GM18907 (cell line): ENCODE data around the gene MGMT.

Source experiments
- ATAC-seq: cut with Tn5 transposase; IDR thresholded peaks from one replicate; pipeline ENCODE4 v1.9.1; 2021; ENCODE audit warnings: mild to moderate bottlenecking, moderate library complexity; ENCODE audit not compliant: unreplicated experiment

MGMT gene

DNA sequence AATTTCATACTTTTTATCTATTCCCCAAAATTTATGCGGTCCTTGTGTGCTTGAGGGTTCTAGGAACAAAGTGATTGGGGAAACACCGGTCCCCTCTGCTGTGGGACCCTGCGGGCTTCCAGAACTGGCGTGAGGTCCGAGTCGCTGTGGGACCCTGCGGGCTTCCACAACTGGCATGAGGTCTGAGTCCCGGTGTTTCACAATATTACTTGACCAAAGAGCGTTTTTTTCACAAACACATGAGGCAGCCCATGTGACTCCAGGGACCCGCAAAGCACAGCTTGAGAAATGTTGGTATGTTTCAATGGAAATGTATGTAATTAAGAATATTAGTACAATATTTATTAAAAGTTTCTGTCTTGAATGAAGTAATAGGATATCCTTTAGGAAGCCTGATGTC is 212.2 kb downstream of the MGMT start:
- ATAC-seq = no peak

- ATAC-seq = no peak
Measured at GRCh38 chr10:129680661-129681344, 213.8 kb downstream of the MGMT start.

DNA sequence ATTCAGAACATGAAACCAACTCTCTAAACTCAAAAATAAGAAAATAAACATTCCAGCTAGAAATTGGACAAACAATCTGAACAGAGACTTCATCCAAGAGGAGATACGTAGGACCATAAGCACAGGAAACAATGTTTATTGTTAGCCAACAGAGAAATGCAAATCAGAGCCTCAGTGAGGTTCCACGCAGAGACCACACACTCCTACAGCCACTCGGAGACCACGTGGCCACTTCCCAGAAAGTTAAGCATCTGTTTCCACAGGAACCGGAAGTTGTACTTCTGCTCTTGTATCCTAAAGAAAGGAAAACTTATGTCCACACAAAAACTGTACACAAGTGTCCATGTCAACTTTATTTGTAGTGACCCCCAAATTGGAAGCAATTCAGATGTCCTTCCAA is 214.8 kb downstream of the MGMT start:
- ATAC-seq = no peak

DNA sequence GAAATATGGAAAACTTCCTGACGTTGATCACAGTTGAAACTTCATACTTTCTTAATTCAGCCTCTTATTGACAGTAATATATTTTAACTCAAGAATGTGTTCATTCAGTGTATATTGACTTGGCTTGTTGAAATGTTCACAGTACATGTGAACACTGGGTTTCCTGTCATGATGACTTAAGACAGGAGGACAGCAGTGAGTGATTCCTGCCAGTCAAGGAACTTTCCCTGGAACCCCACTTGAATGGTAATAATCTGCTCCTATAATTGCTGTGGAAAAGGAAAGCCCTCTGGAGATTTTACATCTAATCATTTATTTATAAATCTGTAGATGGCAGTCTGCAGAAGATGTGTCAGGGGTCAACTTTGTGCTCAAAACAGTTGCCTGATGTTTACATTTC is 216.5 kb downstream of the MGMT start:
- ATAC-seq = no peak

- no peak for ATAC-seq
Measured at GRCh38 chr10:129683920-129684319, 216.9 kb downstream of the MGMT start.

- ATAC-seq = no peak
Measured at GRCh38 chr10:129685271-129685670, 218.2 kb downstream of the MGMT start.

DNA sequence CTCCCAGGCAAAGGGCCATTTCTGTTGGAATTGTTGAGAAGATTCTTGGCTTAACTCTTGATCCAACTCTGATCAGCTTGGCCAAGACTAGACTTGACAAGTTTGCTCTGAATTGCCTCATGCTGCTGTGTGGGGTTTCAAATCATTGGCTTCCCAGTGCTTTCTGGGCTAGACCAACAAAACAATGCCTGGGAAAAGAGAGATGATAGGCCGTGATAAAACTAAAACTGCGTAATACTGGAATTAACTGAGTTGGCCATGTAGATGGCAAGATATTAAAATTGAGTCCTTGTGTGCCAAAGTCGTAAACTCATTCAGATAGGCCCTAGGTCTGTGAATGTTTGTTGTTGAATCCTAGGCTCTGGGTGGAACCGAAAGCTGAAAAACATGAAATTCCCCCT is 222.6 kb downstream of the MGMT start:
- ATAC-seq = no peak

DNA sequence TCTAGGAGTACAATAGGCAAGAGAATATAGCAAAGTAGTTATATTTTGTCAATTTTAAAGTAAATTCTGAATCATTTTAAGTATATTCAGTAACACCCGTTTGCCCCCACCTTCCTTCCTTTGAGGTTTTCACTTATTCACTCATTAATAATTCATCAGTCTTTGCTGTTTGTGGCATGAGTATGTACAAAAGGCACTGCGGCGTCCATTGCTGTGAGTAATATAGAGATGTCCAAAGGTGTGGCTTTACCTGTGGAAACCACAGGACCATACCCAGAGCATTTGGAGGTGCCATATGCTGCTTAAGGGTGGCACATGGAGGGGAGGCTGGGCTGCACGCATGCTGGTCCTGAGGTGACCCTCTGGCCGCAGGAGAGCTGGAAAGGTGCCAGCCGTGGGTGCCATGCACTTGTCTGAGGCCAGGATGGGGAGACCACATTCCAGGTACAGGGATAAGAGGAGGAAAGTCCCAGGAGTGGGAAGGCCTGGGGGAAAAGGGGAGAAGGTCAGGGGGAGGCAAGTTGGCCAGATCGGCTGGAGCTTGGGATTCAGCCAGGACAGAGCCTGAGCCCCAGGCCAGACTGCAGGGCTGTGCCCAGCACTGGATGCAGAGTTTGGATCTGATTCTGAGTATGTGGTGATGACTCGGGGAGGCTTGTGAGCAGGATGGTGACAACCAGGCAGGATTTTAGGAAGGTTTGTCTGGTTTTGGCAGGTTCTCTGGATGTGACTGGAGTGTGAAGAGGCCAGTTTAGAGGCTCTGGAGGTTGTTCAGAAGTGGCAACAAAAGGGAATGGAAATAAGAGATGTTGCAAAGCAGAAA is 223.4 kb downstream of the MGMT start:
- ATAC-seq = no peak

GRCh38 chr10:129692695-129693094 is 225.7 kb downstream of the MGMT start:
- no peak for ATAC-seq

- no peak for ATAC-seq
Measured at GRCh38 chr10:129693382-129693781, 226.3 kb downstream of the MGMT start.

DNA sequence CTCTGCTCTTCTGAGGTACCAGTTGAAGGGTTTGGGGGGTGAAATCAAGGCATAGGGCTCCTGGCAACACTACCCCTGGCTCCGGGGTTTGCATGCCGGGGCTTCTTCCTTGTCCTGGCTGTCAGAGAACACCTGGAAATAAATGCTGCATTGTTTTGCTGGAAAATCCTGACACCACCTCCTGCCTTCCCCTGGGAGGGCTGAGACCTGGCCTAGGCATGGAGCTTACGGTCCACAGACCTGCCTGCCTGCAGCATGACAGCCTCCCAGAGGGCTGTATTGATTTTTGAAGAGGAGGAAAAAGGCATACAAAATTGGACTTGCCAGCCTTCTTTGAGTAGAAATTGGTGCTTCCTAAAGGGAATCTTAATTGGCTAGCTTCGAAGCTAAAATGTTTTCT is 227.1 kb downstream of the MGMT start:
- ATAC-seq = no peak

DNA sequence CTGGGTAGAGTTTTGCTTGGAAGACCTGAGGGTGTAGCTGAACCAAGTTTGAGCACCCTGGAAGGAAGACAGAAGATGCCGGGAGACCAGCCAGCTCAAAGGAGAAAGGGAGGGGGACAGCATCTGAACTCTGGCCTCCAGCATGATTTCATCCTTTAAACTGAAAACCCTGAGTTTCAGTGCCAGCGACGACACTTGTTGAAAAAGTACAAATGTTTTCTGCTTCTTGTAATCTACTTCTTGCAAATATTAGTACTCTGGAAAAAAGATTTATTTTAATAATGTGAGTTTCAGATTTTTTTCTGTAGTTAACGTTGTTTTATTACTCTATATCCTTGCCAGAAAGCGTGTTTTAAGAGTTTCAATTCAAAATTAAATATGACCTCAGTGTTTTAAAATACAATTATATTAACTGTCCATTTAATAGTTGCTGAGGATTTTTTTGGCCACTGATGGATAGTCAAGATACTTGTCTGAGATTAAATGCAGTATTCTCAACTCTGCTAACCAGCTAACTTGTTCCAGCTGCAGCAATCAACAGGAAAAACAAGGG is 227.7 kb downstream of the MGMT start:
- ATAC-seq = no peak

DNA sequence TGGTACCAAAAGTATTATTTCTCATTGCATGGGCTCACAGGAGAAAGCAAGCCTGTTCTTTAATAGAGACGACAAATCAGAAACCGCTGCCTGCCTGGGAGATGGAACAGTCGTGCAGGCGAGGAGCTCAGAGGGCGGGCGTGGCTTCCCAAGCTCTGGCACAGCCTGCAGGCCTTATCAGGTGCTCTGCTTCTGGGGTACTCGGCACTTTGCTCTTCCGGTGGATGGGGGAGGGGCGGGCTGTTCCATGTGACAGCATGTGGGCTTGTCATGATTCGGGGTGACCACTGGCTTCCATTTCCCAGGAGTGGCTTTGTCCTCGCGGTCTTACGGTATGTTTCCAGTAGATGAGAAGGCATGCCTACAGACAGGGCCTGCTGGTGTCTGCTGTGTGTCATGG is 228.6 kb downstream of the MGMT start:
- ATAC-seq = no peak

DNA sequence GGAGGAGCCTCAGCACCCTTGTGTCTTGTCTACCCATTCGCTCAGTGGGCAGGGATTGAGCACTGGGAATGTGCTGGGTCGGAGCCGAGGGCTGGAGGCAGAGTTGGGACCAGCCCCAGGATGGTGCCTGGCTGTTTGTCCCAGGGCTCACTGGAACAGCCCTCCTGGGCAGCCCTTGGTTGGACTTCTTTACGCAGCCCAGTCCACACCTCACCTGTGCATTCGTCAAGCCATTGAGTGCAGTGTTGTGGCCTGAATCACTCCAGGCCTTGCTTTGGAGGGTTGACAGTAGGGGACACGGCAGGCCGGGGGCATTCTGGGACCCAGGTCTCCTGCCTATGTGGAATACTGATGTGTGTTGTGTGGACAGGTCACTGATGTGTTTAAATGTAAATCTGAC is 229.6 kb downstream of the MGMT start:
- ATAC-seq = no peak

- ATAC-seq = no peak
Measured at GRCh38 chr10:129697463-129698247, 230.6 kb downstream of the MGMT start.

GRCh38 chr10:129699722-129700340 is 232.8 kb downstream of the MGMT start:
- no peak for ATAC-seq

- no peak for ATAC-seq
Measured at GRCh38 chr10:129702605-129703004, 235.6 kb downstream of the MGMT start.

DNA sequence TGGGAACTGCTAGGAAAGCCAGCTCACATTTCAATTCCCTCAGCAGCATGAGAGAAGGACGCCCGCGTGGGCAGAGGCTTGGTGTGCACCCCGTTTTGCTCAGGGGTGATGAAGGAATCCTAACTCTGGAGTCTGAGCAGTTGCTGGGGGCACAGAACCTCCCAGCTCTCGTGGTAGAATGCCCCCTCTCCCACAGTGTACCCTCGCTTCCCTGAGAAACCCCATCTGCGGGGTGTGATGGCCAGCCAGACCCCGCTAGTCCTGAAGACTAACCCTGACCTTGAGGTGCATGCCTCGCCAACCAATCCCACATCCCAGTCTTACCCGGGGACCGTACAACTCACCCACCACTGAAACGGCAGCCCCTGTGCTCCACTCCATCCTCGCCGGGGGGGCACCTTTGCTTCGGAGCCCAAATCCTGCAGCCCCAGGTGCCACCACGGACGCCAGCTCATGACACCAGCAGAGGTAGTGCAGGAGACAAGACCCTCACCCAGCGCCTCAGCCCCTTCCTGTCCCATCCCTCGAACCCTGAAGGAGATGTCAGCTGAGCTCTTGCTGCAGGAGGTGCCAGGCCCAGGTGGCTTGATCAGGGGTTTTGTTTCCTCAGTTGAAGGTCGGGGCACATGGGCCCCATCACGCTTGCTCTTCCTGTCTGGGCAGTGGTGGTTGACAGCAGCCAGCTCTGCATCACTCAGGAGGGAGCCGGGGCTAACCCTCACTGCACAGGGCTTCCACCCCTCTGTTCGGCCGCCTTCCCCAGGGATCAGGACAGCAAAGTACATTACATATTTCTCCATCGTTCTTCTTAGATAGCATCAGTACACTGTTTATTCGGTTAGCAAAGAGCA is 236.5 kb downstream of the MGMT start:
- ATAC-seq = no peak

DNA sequence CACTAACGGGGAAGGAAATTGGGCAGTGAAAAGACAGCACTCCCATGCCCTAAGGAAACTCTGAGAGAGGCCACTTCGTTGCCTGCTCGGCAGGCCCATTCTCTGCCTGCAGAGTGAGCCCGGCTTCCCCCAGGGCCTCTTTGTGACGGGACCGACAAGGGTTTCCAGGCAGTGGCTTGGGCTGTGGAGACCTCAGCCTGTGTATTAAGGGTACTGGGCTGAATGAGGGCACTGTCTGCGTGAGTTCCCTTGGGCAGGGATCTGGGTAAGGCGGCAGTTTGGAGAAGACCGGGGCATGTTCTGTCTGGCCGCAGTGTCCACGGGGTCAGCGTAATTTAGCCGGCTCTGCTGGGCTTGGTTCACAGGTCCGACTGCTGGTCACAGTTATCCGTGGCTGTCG is 237.2 kb downstream of the MGMT start:
- no peak for ATAC-seq
